Measurements from ENCODE around the gene PDCD1. TPM values are rescaled to one million over a fixed set of nuclear protein-coding genes. Genes with fewer than 3 reads are reported as not detected.
"Not testable (repeated sequence)": the region's sequence is repeated elsewhere in the genome, so short reads cannot be mapped to it uniquely, and the experiment has no call there.

The PDCD1 gene
- polyA plus RNA-seq, 4 donors, result 0.11 to 0.40 (median 0.18) TPM

DNA sequence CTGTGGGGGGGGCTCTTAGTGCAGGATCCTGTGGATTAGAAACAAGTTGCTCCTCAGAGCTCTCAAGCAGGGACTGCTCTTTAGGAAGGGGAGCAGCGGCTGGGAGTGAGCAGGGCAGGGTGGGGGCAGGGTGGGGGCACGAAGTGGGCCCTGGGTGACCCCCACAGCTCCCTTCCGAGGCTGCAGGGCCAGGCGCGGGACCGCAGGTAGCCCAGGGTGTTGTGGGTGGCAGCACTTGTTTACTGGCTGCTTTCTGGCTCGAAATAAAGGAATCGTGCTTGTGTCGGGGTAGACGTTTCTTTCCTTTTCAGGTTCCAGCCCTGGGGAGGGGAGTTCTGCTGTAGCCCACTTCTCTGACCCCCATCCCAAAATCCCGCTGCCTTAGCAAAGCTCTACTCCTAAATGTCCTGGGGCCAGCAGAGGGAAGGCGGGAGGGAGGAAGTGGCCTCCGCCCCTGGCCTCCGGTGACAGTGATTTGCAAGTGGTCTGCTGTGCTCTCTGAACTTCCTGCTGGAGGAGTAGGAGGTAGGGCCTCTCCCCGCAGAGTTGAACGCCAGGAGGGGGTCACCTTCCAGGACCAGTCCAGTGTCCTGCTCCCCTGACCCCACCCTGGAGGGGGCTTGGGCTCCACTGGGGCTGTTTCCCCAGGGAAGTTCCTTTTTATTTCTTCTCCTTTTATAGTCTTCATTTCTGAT is 41.4 kb downstream of the PDCD1 start:
- DNase-seq (ENCODE audit: low read depth in 4 of 4, low spot score in 3 of 4), result no peak

- no peak for DNase-seq (ENCODE audit: low read depth in 4 of 4, low spot score in 3 of 4)
These were observed 42.1 kb downstream of the PDCD1 start for GRCh38 chr2:241816431-241817121.

DNA sequence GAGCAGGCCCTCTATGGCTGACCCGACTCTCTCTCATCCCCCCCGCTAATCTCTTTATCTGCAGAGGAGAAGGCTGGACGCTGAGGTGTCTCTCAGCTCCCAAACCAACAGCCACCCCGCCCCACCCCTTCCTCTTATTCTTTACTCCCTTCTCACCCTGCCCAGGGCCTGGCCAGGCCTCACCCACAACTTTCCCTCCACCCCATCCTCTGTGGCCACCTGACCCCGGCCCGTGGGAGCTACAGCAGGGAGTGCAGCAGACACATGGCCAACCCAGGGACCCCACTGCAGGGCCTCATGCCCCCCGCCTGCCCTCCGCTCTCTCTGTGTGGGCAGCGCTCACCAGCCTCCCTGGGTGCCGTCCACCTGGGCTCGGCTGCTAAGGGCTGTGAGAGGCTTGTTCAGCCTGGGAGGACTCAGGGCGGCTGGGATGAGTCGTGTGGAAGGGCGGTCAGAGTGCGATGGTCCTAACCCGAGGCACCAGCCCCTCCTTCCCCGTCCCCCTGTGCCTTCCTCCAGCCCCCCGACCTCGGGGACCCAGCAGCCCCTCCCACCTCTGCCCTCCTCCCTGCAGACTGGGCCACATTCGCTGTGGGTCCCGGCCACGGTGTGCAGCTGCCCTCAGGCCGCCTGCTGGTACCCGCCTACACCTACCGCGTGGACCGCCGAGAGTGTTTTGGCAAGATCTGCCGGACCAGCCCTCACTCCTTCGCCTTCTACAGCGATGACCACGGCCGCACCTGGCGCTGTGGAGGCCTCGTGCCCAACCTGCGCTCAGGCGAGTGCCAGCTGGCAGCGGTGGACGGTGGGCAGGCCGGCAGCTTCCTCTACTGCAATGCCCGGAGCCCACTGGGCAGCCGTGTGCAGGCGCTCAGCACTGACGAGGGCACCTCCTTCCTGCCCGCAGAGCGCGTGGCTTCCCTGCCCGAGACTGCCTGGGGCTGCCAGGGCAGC is 42.9 kb downstream of the PDCD1 start:
- no peak for DNase-seq (ENCODE audit: low read depth in 4 of 4, low spot score in 3 of 4)

DNA sequence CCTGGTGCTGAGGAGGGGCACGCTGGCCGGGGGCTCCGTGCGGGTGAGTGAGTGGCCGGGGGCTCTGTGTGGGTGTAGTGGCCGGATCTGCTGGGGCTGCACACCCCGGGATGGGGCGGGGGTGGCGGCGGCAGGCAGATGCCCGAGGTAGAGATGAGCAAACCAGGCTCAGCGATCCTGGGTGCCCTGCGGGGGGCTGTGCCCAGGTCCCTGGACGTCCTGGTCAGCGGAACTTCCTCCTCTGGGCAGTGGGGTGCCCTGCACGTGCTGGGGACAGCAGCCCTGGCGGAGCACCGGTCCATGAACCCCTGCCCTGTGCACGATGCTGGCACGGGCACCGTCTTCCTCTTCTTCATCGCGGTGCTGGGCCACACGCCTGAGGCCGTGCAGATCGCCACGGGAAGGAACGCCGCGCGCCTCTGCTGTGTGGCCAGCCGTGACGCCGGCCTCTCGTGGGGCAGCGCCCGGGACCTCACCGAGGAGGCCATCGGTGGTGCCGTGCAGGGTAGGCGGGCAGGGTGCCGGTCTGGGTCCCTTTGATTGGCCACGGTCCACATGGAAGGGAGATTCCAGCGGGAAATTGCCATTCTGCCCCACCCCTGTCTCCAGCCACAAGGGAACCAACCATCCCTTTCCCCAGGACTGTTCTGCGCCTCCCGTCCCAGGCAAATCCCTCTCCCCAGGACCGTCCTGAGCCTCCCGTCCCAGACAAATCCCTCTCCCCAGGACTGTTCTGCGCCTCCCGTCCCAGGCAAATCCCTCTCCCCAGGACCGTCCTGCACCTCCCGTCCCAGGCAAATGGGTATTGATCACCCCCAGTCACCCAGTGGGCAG is 43.8 kb downstream of the PDCD1 start:
- DNase-seq (ENCODE audit: low read depth in 4 of 4, low spot score in 3 of 4), result no peak

DNA sequence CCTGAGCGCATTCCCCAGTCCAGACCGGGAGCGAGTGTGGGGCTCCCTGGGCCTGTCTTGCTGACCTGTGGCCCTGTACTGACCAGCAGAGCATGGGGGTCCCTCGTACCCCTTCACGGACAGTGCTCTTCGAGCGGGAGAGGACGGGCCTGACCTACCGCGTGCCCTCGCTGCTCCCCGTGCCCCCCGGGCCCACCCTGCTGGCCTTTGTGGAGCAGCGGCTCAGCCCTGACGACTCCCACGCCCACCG is 44.4 kb downstream of the PDCD1 start:
- no peak for DNase-seq (ENCODE audit: low read depth in 4 of 4, low spot score in 3 of 4)

DNA sequence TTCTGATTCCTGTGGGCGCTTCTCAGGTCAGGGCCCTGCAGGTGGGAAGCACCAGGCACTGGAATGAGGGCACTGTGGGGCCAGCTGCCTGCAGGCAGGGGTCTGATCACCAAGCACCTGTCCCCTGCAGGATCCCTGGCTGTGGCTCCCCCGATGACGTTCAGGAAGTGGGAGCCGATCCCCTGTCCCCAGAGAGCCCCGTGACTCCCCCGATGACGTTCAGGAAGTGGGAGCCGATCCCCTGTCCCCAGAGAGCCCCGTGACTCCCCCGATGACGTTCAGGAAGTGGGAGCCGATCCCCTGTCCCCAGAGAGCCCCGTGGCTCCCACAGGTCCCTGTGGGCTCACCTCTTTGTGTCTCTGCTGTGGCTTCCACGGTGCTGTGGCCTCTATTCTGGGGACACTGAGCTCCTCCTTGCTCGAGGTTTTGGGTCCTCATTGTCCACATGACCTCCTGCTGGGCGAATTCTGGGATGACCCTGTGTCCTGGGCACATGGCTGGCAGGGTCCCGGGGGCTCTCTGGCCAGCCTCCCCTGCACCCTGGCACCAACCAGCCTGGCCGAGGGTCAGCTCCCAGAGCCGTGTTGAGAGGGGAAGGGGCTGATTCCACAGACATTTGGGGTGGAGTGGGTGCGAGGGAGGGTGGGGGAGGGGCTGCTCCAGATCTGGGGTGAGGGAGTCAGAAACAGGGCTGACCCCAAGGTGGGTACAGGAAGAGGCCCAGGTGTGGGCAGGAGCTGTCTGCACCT is 44.9 kb downstream of the PDCD1 start:
- DNase-seq (ENCODE audit: low read depth in 4 of 4, low spot score in 3 of 4), result no peak

GRCh38 chr2:241812730-241813643 is 45.7 kb downstream of the PDCD1 start:
- DNase-seq (ENCODE audit: low read depth in 4 of 4, low spot score in 3 of 4), result no peak

DNA sequence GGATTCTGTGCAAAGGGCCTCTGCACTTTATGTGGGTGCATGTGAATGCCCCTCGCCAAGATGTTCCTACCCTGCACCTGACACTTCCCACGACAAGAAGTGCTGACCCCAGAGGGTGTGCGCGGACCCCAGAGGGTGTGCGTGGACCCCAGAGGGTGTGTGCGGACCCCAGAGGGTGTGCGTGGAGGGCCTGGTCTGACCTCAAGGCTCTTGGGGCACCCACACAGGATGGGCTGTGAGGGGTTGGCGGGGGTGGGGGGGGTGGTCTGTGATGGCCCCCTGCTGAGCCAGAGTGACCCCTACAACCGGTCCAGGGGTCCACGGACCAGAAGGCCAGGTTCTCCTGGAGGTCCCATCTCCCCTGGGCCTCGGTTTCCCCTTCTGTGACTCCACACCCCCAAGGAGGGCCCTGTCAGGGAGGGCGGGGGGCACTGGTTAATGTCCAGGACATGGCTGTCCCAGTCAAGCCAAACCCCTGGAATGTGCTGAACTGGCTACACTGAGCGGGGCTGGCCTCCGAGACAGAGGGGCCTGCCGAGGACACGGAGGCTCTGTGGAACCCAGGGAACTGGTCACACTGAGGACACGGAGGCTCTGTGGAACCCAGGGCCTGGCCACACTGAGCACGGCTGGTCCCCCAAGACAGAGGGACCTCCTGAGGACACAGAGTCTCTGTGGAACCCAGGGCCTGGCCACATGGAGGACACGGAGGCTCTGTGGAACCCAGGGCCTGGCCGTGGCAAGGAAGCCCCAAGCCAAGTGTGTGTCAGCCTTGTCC is 46.6 kb downstream of the PDCD1 start:
- no peak for DNase-seq (ENCODE audit: low read depth in 4 of 4, low spot score in 3 of 4)

DNA sequence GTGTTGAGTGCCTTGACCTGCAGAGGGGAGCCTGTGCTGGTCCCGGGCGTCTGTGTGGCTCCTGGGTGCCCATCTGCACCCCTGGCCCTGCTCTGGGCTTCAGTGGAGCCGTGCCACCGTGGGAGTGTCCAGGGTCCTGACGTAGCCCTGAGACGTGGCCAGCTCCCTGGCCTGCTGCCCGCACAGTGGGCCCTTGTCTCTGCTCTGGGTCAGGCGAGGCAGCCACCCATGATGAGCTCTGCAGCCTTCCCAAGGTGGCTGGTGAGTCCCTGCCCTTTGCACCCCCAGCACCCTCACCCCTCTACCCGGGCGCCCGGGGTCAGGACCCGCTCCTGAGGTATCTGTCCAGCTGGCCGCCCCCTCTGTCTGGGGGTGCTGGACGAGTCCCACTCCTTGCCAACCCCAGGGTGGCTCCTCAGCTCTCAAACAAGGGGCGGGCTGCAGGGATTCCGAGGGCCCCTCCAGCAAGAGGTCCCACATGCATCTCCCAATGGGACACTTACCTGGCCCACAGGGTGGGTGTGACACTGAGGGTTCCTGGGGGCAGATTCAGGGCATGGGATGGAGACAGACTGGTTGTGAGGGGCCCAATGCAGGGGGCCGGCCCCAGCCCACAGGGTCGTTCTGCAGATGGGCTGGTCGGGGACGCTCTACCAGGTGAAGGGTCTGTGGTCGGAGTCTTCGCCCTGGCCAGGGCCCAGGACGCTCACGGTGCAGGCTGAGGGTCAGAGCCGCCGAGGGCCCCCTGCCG is 47.3 kb downstream of the PDCD1 start:
- no peak for DNase-seq (ENCODE audit: low read depth in 4 of 4, low spot score in 3 of 4)

DNA sequence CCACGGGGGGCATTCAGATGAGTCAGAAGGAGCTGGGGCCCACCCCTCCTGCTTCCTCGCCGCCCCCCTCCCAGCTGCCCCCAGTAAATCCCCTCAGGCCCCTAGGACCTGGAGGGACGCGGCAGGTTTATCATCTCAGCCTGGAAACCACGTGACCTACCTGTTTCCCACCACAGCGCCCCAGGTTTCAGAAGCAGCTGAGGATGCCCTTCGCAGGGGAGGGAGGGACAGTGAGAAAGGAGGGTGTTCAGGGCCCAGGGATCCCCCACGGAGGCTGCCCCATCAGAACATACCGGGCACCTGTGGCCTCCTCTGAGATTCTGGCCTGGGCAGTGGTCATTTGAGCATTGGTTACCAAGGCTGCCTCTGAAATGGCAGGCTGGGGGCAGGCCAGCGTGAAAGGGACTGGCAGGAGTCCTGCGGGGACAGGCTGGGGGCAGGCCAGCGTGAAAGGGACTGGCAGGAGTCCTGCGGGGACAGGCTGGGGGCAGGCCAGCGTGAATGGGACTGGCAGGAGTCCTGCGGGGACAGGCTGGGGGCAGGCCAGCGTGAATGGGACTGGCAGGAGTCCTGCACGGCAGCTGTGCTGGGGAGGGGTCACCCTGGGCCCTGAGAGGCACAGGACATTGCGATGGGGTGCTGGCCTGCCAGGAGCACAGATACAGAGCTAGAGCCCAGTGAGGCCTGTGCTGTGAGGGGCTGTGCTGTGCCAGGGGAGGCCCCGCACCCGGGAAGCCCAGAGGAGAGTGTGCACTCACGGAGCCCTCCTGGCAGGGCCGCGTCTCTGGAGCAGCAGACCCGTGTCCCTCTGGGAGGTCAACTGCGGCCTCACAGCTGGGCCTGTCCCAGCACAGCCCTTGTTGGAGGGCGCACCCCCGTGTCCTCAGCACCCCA is 48.1 kb downstream of the PDCD1 start:
- no peak for DNase-seq (ENCODE audit: low read depth in 4 of 4, low spot score in 3 of 4)

- DNase-seq (ENCODE audit: low read depth in 4 of 4, low spot score in 3 of 4), result no peak
These were observed 49.0 kb downstream of the PDCD1 start for GRCh38 chr2:241809383-241810306.

DNA sequence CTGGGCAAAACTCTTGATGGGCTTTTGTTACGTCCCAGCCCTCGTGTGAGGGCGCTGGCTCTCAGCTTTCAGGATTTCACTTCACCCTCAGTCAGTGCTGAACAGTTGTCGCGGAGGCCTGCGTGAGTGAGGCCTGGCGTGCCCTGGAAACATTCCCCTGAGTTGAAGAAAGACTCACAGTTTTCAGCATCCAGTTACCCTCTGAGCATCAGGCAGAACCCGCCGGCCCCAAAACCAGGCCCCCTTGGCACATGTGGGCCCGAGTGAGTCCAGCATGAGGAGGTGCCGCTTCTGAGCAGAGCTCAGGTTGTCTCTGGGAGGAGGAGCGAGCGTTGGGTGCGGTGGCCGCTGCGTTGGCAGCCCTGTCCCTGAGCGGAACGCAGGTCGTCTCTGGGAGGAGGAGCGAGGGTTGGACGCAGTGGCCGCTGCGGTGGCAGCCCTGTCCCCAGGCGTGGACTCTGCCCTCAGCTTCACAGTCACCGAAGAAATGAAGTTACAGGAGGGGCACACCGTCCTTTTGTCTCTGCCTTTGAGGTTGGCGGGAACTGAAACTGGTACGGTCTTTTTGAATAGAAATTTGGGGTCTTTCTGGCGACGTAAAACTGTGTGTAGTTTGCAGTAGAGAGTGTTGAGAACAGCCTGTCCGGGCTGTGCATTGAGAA is 49.8 kb downstream of the PDCD1 start, which contains the start of gene NEU4:
Gene NEU4, plus strand, starts transcription at position 473 of the 662 bp plus-strand sequence. CDS start 5,292 bp downstream, outside the sequence.
- no peak for DNase-seq (ENCODE audit: low read depth in 4 of 4, low spot score in 3 of 4)

DNA sequence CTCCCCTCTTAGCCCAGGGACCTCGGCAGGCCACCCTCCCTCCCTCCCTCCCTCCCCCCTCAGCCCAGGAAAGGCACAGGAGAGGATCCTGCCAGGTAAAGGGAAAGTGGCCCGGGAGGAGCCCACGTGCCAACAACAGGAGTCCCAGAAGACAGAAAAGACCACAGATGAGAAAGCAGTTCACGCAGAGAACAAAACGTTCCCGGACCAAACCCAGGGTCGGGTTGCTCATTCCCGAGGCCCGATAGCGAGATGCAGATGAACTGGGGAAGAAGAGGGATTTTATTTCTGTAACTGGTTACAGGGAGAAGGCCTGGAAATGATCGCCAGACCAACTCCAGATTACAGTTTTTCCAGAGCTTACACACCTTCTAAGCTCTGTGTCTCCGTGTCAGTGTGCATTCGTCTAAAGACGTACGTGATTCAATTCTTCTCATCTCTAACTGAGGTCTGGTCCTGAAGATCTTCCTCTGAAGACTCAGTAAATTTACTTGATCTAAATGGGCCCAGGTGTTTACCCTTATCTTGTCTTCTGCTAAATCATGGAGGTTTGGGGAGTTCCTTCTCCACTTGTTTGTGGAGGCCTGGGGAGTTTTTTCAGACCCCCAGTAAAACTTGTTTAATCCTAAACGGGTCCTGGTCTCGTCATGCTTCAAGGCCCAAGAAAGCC is 50.5 kb downstream of the PDCD1 start:
- no peak for DNase-seq (ENCODE audit: low read depth in 4 of 4, low spot score in 3 of 4)

GRCh38 chr2:241806217-241806616 is 52.5 kb downstream of the PDCD1 start:
- DNase-seq (ENCODE audit: low read depth in 4 of 4, low spot score in 3 of 4), result not testable (repeated sequence)
